ENCODE data around the gene PIAS1. TPM values are rescaled to one million over a fixed set of nuclear protein-coding genes. Genes with fewer than 3 reads are reported as not detected.
A peak's percentile ranks its signal among the peaks of the same experiment; 100 is the strongest.
"Not testable (repeated sequence)": the region's sequence is repeated elsewhere in the genome, so short reads cannot be mapped to it uniquely, and the experiment has no call there.

Gene PIAS1
- total and polyA plus RNA-seq, 2 donors: 26.2 to 29.1 TPM

GRCh38 chr15:68201153-68201878 is 147.2 kb downstream of the PIAS1 start:
- 98% methylated on average over 7 of the region's 7 CpGs for WGBS
- Histone ChIP-seq H3K27ac (ENCODE audit: low read depth in 1 of 2, low read length in 1 of 2) (no peak overlapping the region), H3K27me3 (ENCODE audit: control insufficient read depth in 2 of 2, insufficient read depth in 1 of 2, low read length in 1 of 2) (no peaks in the 10 kb centered on the region), H3K4me1 (ENCODE audit: control insufficient read depth in 2 of 2, insufficient read depth in 2 of 2, low read length in 2 of 2) (peaks cover 2 to 27% of the 10 kb centered on the region in 2 donors), H3K36me3 (ENCODE audit: control insufficient read depth in 2 of 2, insufficient read depth in 2 of 2, low read length in 1 of 2) (peaks cover 4 to 11% of the 10 kb centered on the region in 2 donors), H3K4me3 (ENCODE audit: low read length in 2 of 2) (no peak overlapping the region), H3K9me3 (ENCODE audit: control insufficient read depth in 2 of 2, insufficient read depth in 1 of 2, low read length in 1 of 2) (no peaks in the 10 kb centered on the region)
- DNase-seq (ENCODE audit: low read depth in 6 of 9, low spot score in 9 of 9): no peak

GRCh38 chr15:68201879-68202261 is 147.8 kb downstream of the PIAS1 start:
- no peak overlapping the region for H3K4me3 ChIP-seq (ENCODE audit: low read length in 2 of 2)
- 77% methylated on average over 3 of the region's 3 CpGs for WGBS
- H3K4me1 ChIP-seq (ENCODE audit: control insufficient read depth in 2 of 2, insufficient read depth in 2 of 2, low read length in 2 of 2): peaks cover 2 to 32% of the 10 kb centered on the region in 2 donors
- no peaks in the 10 kb centered on the region for H3K27me3 ChIP-seq (ENCODE audit: control insufficient read depth in 2 of 2, insufficient read depth in 1 of 2, low read length in 1 of 2)
- peaks cover 4 to 9% of the 10 kb centered on the region in 2 donors for H3K36me3 ChIP-seq (ENCODE audit: control insufficient read depth in 2 of 2, insufficient read depth in 2 of 2, low read length in 1 of 2)
- no peak overlapping the region for H3K27ac ChIP-seq (ENCODE audit: low read depth in 1 of 2, low read length in 1 of 2)
- no peak for DNase-seq (ENCODE audit: low read depth in 6 of 9, low spot score in 9 of 9)
- no peaks in the 10 kb centered on the region for H3K9me3 ChIP-seq (ENCODE audit: control insufficient read depth in 2 of 2, insufficient read depth in 1 of 2, low read length in 1 of 2)

- H3K4me3 ChIP-seq (ENCODE audit: low read length in 2 of 2); H3K9me3 ChIP-seq (ENCODE audit: control insufficient read depth in 2 of 2, insufficient read depth in 1 of 2, low read length in 1 of 2); H3K27me3 ChIP-seq (ENCODE audit: control insufficient read depth in 2 of 2, insufficient read depth in 1 of 2, low read length in 1 of 2); H3K27ac ChIP-seq (ENCODE audit: low read depth in 1 of 2, low read length in 1 of 2); DNase-seq (ENCODE audit: low read depth in 6 of 9, low spot score in 9 of 9); H3K36me3 ChIP-seq (ENCODE audit: control insufficient read depth in 2 of 2, insufficient read depth in 2 of 2, low read length in 1 of 2): not testable (repeated sequence)
- H3K4me1 ChIP-seq (ENCODE audit: control insufficient read depth in 2 of 2, insufficient read depth in 2 of 2, low read length in 2 of 2): peaks cover 2 to 44% of the 10 kb centered on the region in 2 donors
- WGBS: over 99% methylated on average over 7 of the region's 7 CpGs
Measured at GRCh38 chr15:68202994-68203393, 148.9 kb downstream of the PIAS1 start.

GRCh38 chr15:68203486-68203885 is 149.4 kb downstream of the PIAS1 start:
- DNase-seq (ENCODE audit: low read depth in 6 of 9, low spot score in 9 of 9): no peak
- no peak overlapping the region for H3K4me3 ChIP-seq (ENCODE audit: low read length in 2 of 2)
- 99% methylated on average over 5 of the region's 5 CpGs for WGBS

GRCh38 chr15:68203956-68204355 is 149.8 kb downstream of the PIAS1 start:
- Histone ChIP-seq H3K9me3 (ENCODE audit: control insufficient read depth in 2 of 2, insufficient read depth in 1 of 2, low read length in 1 of 2) (peaks cover 0 to 2% of the 10 kb centered on the region in 2 donors), H3K27me3 (ENCODE audit: control insufficient read depth in 2 of 2, insufficient read depth in 1 of 2, low read length in 1 of 2) (no peaks in the 10 kb centered on the region), H3K36me3 (ENCODE audit: control insufficient read depth in 2 of 2, insufficient read depth in 2 of 2, low read length in 1 of 2) (peaks cover 0 to 2% of the 10 kb centered on the region in 2 donors), H3K27ac (ENCODE audit: low read depth in 1 of 2, low read length in 1 of 2) (no peak overlapping the region), H3K4me1 (ENCODE audit: control insufficient read depth in 2 of 2, insufficient read depth in 2 of 2, low read length in 2 of 2) (peaks cover 2 to 53% of the 10 kb centered on the region in 2 donors), H3K4me3 (ENCODE audit: low read length in 2 of 2) (no peak overlapping the region)
- WGBS: 97% methylated on average over 5 of the region's 5 CpGs
- DNase-seq (ENCODE audit: low read depth in 6 of 9, low spot score in 9 of 9): no peak

More at GRCh38 chr15:68203486-68203885, 149.4 kb downstream of the PIAS1 start:
- Histone ChIP-seq H3K27ac (ENCODE audit: low read depth in 1 of 2, low read length in 1 of 2) (no peak overlapping the region), H3K9me3 (ENCODE audit: control insufficient read depth in 2 of 2, insufficient read depth in 1 of 2, low read length in 1 of 2) (peaks cover 0 to 2% of the 10 kb centered on the region in 2 donors), H3K27me3 (ENCODE audit: control insufficient read depth in 2 of 2, insufficient read depth in 1 of 2, low read length in 1 of 2) (no peaks in the 10 kb centered on the region), H3K4me1 (ENCODE audit: control insufficient read depth in 2 of 2, insufficient read depth in 2 of 2, low read length in 2 of 2) (peaks cover 2 to 49% of the 10 kb centered on the region in 2 donors), H3K36me3 (ENCODE audit: control insufficient read depth in 2 of 2, insufficient read depth in 2 of 2, low read length in 1 of 2) (peaks cover 0 to 2% of the 10 kb centered on the region in 2 donors)

- Histone ChIP-seq H3K4me3 (ENCODE audit: low read length in 2 of 2) (no peak overlapping the region), H3K36me3 (ENCODE audit: control insufficient read depth in 2 of 2, insufficient read depth in 2 of 2, low read length in 1 of 2) (peaks cover 0 to 2% of the 10 kb centered on the region in 2 donors), H3K27ac (ENCODE audit: low read depth in 1 of 2, low read length in 1 of 2) (no peak overlapping the region), H3K9me3 (ENCODE audit: control insufficient read depth in 2 of 2, insufficient read depth in 1 of 2, low read length in 1 of 2) (peaks cover 0 to 2% of the 10 kb centered on the region in 2 donors), H3K4me1 (ENCODE audit: control insufficient read depth in 2 of 2, insufficient read depth in 2 of 2, low read length in 2 of 2) (peaks cover 2 to 57% of the 10 kb centered on the region in 2 donors), H3K27me3 (ENCODE audit: control insufficient read depth in 2 of 2, insufficient read depth in 1 of 2, low read length in 1 of 2) (no peaks in the 10 kb centered on the region)
- WGBS: 98% methylated on average over 7 of the region's 7 CpGs
- DNase-seq (ENCODE audit: low read depth in 6 of 9, low spot score in 9 of 9): no peak
Measured at GRCh38 chr15:68204361-68204760, 150.2 kb downstream of the PIAS1 start.

- H3K36me3 ChIP-seq (ENCODE audit: control insufficient read depth in 2 of 2, insufficient read depth in 2 of 2, low read length in 1 of 2): peaks cover 0 to 2% of the 10 kb centered on the region in 2 donors
- peaks cover 7 to 63% of the 10 kb centered on the region in 2 donors for H3K4me1 ChIP-seq (ENCODE audit: control insufficient read depth in 2 of 2, insufficient read depth in 2 of 2, low read length in 2 of 2)
- DNase-seq (ENCODE audit: low read depth in 6 of 9, low spot score in 9 of 9): peak in 1 of 9 donors; percentile 25
- H3K27ac ChIP-seq (ENCODE audit: low read depth in 1 of 2, low read length in 1 of 2): peak within 1 kb of the TSS; percentile 19 to 88
- H3K9me3 ChIP-seq (ENCODE audit: control insufficient read depth in 2 of 2, insufficient read depth in 1 of 2, low read length in 1 of 2): peaks cover 0 to 2% of the 10 kb centered on the region in 2 donors
- WGBS: 71% methylated on average over 16 of the region's 16 CpGs
- no peaks in the 10 kb centered on the region for H3K27me3 ChIP-seq (ENCODE audit: control insufficient read depth in 2 of 2, insufficient read depth in 1 of 2, low read length in 1 of 2)
- peak within 1 kb of the TSS in 1 of 2 donors; percentile 35 for H3K4me3 ChIP-seq (ENCODE audit: low read length in 2 of 2)
Measured at GRCh38 chr15:68204776-68205557, 150.9 kb downstream of the PIAS1 start, which contains the start of gene CALML4. Gene CALML4, minus strand, starts transcription at chr15:68205332. Its CDS starts 85 bp downstream, at chr15:68205247.

- Histone ChIP-seq H3K4me1 (ENCODE audit: control insufficient read depth in 2 of 2, insufficient read depth in 2 of 2, low read length in 2 of 2) (peaks cover 7 to 69% of the 10 kb centered on the region in 2 donors), H3K36me3 (ENCODE audit: control insufficient read depth in 2 of 2, insufficient read depth in 2 of 2, low read length in 1 of 2) (peaks cover 0 to 2% of the 10 kb centered on the region in 2 donors)
- WGBS: 85% methylated on average over 13 of the region's 13 CpGs
Measured at GRCh38 chr15:68205558-68205944, 151.4 kb downstream of the PIAS1 start.

More at GRCh38 chr15:68205558-68205944, 151.4 kb downstream of the PIAS1 start:
- Histone ChIP-seq H3K9me3 (ENCODE audit: control insufficient read depth in 2 of 2, insufficient read depth in 1 of 2, low read length in 1 of 2) (peaks cover 0 to 2% of the 10 kb centered on the region in 2 donors), H3K4me3 (ENCODE audit: low read length in 2 of 2) (peak overlapping the region in 1 of 2 donors; percentile 35), H3K27me3 (ENCODE audit: control insufficient read depth in 2 of 2, insufficient read depth in 1 of 2, low read length in 1 of 2) (no peaks in the 10 kb centered on the region), H3K27ac (ENCODE audit: low read depth in 1 of 2, low read length in 1 of 2) (peak overlapping the region in 1 of 2 donors; percentile 88)
- no peak for DNase-seq (ENCODE audit: low read depth in 6 of 9, low spot score in 9 of 9)

Measured in thymus (tissue), 11 donors.